Progenitor cell of endocrine pancreas (in vitro differentiated cells): ENCODE measurements around the gene DUSP9. TPM values are rescaled to one million over a fixed set of nuclear protein-coding genes. Genes with fewer than 3 reads are reported as not detected.

Source experiments
- DNase-seq: peaks from one replicate; pipeline ENCODE4 v3.0.0; 2021; ENCODE audit warnings: low spot score; ENCODE audit not compliant: unreplicated experiment
- H3K27ac Mint-ChIP-seq: 2 replicates; pipeline ENCODE4 v1.8.0; 2021; ENCODE audit warnings: mild to moderate bottlenecking, moderate library complexity, mixed read lengths
- H3K27me3 Mint-ChIP-seq: 2 replicates; pipeline ENCODE4 v1.8.0; 2021; ENCODE audit warnings: mixed read lengths
- H3K36me3 Mint-ChIP-seq: 2 replicates; pipeline ENCODE4 v1.8.0; 2022; ENCODE audit warnings: mixed read lengths; ENCODE audit not compliant: insufficient read depth
- H3K4me1 Mint-ChIP-seq: 2 replicates; pipeline ENCODE4 v1.8.0; 2021; ENCODE audit warnings: low read depth, mixed read lengths
- H3K4me3 Mint-ChIP-seq: 2 replicates; pipeline ENCODE4 v1.8.0; 2021; ENCODE audit warnings: low read depth, mild to moderate bottlenecking, moderate library complexity, mixed read lengths
- H3K9me3 Mint-ChIP-seq: 2 replicates; pipeline ENCODE4 v1.8.0; 2021; ENCODE audit warnings: low read depth, mixed read lengths
- long read RNA-seq: library from polyadenylated mRNA; unstranded; transcript quantifications from one replicate; pipeline ENCODE4 v2.0.0, GENCODE V29; 2020
- total RNA-seq: library from RNA; stranded (reverse); gene quantifications from 2 replicates; pipeline ENCODE4 v1.2.1, GENCODE V29; 2021
- TF ChIP-seq, protein P1 (sequence below): fragments of 200-600 bp; sonication (generic); IDR thresholded peaks from one replicate; pipeline ENCODE4 v1.5.0; 2021; ENCODE audit warnings: antibody characterized with exemption, mild to moderate bottlenecking; ENCODE audit not compliant: unreplicated experiment

The DUSP9 gene, protein sequence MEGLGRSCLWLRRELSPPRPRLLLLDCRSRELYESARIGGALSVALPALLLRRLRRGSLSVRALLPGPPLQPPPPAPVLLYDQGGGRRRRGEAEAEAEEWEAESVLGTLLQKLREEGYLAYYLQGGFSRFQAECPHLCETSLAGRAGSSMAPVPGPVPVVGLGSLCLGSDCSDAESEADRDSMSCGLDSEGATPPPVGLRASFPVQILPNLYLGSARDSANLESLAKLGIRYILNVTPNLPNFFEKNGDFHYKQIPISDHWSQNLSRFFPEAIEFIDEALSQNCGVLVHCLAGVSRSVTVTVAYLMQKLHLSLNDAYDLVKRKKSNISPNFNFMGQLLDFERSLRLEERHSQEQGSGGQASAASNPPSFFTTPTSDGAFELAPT
- 35.7 and 36.5 TPM in 2 replicates for total RNA-seq
- long read RNA-seq = 0 reads

DNA sequence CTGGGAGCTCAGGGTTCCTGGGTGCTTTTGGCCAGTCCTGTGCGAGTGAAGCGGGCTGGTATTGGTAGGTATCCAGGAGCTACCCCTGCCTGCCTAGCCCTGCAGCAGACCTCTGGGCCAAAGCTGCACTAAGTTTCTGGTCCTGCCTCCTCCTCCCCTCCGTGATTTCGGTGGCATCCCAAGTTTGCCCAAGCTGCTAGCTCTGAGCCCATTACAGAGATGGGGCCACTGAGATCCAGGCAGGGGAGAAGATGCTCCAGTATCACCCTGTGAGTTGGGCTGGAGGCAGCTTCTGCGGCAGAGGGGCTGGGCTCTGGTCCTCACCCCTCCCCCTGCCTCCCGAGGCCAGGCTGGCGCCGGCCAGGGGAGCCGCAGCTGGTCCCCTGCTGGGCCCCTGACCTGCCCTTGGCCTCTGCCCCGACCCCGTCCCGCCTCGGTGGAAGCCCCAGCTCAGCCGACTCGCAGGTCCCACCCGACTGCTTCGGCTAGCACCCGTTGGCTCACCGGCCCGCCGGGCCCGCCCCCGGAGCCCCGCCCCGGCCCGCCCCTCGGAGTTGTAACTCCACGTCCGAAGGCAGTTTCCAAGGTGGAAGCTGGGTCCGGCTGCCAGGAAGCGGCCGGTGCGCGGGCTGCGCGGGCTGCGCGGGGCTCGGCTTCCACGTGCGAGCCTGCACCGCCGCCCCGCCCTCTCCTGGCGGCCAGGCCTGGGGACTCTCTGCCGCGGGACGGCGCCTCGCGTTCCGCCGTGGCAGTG lies at the start of gene DUSP9:
DUSP9 (plus strand) TSS at position 584 of the 754 bp plus-strand sequence. CDS start 751 bp downstream, outside the sequence.
- peak within 1 kb of the TSS; percentile 72 for H3K4me3 Mint-ChIP-seq
- peaks cover 14% of the 10 kb centered on the region for H3K4me1 Mint-ChIP-seq
- H3K27ac Mint-ChIP-seq = peak within 1 kb of the TSS; percentile 89
- DNase-seq = peak; percentile 58
- TF ChIP-seq, protein P1, sequence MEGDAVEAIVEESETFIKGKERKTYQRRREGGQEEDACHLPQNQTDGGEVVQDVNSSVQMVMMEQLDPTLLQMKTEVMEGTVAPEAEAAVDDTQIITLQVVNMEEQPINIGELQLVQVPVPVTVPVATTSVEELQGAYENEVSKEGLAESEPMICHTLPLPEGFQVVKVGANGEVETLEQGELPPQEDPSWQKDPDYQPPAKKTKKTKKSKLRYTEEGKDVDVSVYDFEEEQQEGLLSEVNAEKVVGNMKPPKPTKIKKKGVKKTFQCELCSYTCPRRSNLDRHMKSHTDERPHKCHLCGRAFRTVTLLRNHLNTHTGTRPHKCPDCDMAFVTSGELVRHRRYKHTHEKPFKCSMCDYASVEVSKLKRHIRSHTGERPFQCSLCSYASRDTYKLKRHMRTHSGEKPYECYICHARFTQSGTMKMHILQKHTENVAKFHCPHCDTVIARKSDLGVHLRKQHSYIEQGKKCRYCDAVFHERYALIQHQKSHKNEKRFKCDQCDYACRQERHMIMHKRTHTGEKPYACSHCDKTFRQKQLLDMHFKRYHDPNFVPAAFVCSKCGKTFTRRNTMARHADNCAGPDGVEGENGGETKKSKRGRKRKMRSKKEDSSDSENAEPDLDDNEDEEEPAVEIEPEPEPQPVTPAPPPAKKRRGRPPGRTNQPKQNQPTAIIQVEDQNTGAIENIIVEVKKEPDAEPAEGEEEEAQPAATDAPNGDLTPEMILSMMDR = no peak
- H3K9me3 Mint-ChIP-seq = peaks cover under 1% of the 10 kb centered on the region
- peaks cover 5% of the 10 kb centered on the region for H3K27me3 Mint-ChIP-seq
- H3K36me3 Mint-ChIP-seq = peaks cover 3% of the 10 kb centered on the region

DNA sequence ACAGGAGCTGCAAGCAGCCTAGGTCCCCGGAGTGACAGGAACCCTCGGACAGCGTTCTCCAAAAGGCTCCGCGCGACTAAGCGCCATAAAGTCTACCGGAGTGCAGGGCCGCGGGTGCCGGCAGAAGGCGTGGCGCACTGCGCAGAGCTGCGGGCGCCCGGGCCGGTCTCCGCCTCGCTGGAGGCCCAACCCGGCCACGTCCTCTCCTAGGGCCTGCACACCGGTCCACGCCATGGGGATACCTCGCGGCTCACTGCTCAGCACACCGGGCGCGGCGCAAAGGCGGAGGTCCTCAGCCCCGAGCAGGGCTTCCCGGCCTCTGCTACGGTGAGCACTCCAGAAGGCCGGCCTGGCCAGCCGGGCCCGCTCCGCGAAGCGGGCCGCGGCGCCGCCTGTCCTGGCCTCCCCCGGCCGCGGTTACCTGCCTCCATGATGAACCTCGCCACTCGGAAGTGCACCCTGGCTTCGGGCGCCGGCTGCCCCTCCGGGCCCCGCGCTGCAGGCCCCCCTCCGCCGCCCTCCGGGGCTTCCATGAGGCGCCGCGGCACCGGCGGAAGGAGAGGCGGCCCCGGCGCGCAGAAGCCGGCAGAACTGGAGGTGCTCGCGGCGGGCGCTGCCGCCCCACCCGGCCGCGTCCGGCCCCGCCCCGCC lies 48.3 kb upstream of the DUSP9 start, which contains the start of gene CCNQ:
CCNQ (minus strand) TSS at position 599 of the 651 bp plus-strand sequence; CDS start at position 533, 66 bp downstream.
- TF ChIP-seq, protein P1 = no peak
- Mint-ChIP-seq H3K9me3 (peaks cover 7% of the 10 kb centered on the region), H3K36me3 (peaks cover 9% of the 10 kb centered on the region), H3K4me1 (peaks cover 8% of the 10 kb centered on the region), H3K27ac (peak within 1 kb of the TSS; percentile 73), H3K27me3 (peaks cover 4% of the 10 kb centered on the region), H3K4me3 (peak within 1 kb of the TSS; percentile 79)
- no peak for DNase-seq

DNA sequence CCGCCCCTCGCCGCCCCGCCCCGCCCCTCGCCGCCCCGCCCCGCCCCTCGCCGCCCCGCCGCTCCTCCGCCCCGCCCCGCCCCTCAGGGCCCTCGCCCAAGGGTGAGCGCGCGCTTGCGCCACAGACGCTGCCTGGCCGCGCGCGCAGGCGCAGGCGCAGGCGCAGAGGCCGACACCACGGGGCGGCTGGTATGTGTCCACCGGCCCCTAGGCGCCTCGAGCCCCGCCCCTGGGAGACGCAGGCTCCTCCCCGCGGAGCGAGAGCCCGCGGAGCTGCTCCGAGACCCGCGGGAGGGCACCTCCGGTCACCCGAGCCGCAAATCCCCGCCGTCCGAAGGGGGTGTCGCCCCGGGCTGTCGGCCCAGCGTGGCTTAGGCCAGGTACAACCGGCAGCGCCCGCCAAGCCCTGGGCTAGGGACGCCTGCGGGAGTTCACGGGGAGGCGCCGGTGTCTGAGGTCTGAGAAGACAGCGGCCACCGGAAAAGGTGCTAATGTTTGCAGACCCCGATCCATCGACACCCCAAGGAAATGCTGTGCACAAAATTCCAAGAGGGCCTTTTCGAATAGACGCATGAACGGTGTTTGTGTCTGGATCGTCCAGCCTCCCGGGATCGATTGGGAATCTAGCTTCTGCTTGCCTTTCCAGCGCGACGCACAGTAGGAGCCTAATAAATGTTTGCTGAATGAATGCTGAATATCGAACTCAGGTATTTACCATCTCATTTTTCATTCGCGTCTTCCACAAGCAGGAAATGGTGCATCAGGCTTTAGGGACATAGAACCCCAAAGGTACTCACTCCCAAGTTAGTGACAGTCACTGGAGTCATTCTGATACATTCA lies 47.6 kb upstream of the DUSP9 start:
- Mint-ChIP-seq H3K4me3 (peak overlapping the region; percentile 74), H3K9me3 (peaks cover 7% of the 10 kb centered on the region), H3K4me1 (peaks cover 8% of the 10 kb centered on the region), H3K36me3 (peaks cover 7% of the 10 kb centered on the region), H3K27me3 (peaks cover 4% of the 10 kb centered on the region), H3K27ac (peak overlapping the region; percentile 37)
- DNase-seq = peak; percentile 77
- TF ChIP-seq, protein P1 = no peak

DNA sequence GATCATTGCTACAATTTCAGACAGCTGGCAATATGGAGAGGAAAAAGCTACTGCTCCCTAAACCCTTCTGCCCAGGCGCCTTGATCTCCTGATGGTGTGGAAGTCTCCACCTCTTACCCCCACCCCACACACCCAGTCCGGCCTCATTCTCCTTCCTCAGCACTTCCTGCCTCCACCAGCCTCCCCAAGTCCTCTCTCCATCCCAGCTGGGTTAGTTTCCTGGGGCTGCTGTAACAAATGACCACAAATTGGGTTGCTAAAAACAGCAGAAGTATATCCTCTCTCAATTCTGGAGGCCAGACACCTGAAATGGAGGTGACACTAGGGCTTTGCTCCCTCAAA lies 47.0 kb upstream of the DUSP9 start:
- Mint-ChIP-seq H3K4me1 (peaks cover 8% of the 10 kb centered on the region), H3K4me3 (peak overlapping the region; percentile 74), H3K9me3 (peaks cover 7% of the 10 kb centered on the region), H3K36me3 (peaks cover 7% of the 10 kb centered on the region), H3K27ac (no peak overlapping the region), H3K27me3 (peaks cover 4% of the 10 kb centered on the region)
- TF ChIP-seq, protein P1 = no peak
- DNase-seq = no peak
